Suprapubic skin (tissue), 4 donors: ENCODE data around the gene LRRC7. TPM values are rescaled to one million over a fixed set of nuclear protein-coding genes. Genes with fewer than 3 reads are reported as not detected.

Experiments
- DNase-seq, 2 donors: peaks; one replicate each; pipeline ENCODE4 v3.0.0-alpha.2; 2019; ENCODE audit warnings: low spot score in 2 of 2
- H3K27ac ChIP-seq: fragments of 200-600 bp; sonication (generic); one replicate; pipeline ENCODE4 v1.5.1; 2019
- H3K27me3 ChIP-seq: fragments of 200-600 bp; sonication (generic); one replicate; pipeline ENCODE4 v1.5.1; 2019
- H3K36me3 ChIP-seq: fragments of 200-600 bp; sonication (generic); one replicate; pipeline ENCODE4 v1.5.1; 2019
- H3K4me1 ChIP-seq: fragments of 200-600 bp; sonication (generic); one replicate; pipeline ENCODE4 v1.5.1; 2019
- H3K4me3 ChIP-seq: fragments of 200-600 bp; sonication (generic); one replicate; pipeline ENCODE4 v1.5.1; 2019; ENCODE audit warnings: mild to moderate bottlenecking
- H3K9me3 ChIP-seq: fragments of 200-600 bp; sonication (generic); one replicate; pipeline ENCODE4 v1.5.1; 2019
- CTCF ChIP-seq, 2 donors: fragments of 200-600 bp in 1 of 2; fragments of 450-650 bp in 1 of 2; sonication (generic) in 1 of 2; IDR thresholded peaks; one replicate each; pipeline ENCODE4 v1.5.1; 2016 to 2019; ENCODE audit warnings: antibody characterized with exemption in 2 of 2, mild to moderate bottlenecking in 1 of 2, moderate library complexity in 1 of 2
- EP300 ChIP-seq: sonication (generic); formaldehyde crosslinking; IDR thresholded peaks from one replicate; pipeline ENCODE4 v1.6.1; 2017; ENCODE audit warnings: antibody characterized with exemption
- POLR2A ChIP-seq, 2 donors: fragments of 450-650 bp; IDR thresholded peaks; one replicate each; pipeline ENCODE4 v1.6.1; 2017; ENCODE audit warnings: antibody characterized with exemption in 2 of 2, mild to moderate bottlenecking in 2 of 2, moderate library complexity in 2 of 2
- POLR2AphosphoS5 ChIP-seq, 3 donors: sonication (generic); formaldehyde crosslinking; IDR thresholded peaks; one replicate each; pipeline ENCODE4 v1.6.1; 2017; ENCODE audit warnings: antibody characterized with exemption in 3 of 3
- WGBS: methylation state at CpG from one replicate; pipeline ENCODE4 v1.1.5; 2018; 5-methylcytosine and 5-hydroxymethylcytosine counted together
- total RNA-seq, 4 donors: library from RNA; depleted of rRNA; stranded (reverse); fragments of >200 nt; gene quantifications; one replicate each; pipeline ENCODE4 v1.1.0, GENCODE V29; 2016

The LRRC7 gene
- total RNA-seq, 4 donors from 2014 or later: 0.24 to 0.98 (median 0.47) TPM

- no peak for DNase-seq
- TF ChIP-seq POLR2A (IDR thresholded peaks at IDR 0.05) (no peak), POLR2AphosphoS5 (IDR thresholded peaks at IDR 0.05) (no peak), CTCF (IDR thresholded peaks at IDR 0.05) (no peak), EP300 (no peak)
- Histone ChIP-seq H3K27me3 (no peaks in the 10 kb centered on the region), H3K27ac (no peak overlapping the region), H3K4me3 (no peak overlapping the region), H3K36me3 (no peaks in the 10 kb centered on the region), H3K9me3 (no peaks in the 10 kb centered on the region), H3K4me1 (no peaks in the 10 kb centered on the region)
- WGBS: 46% methylated on average over 1 of the region's 1 CpG
Measured at GRCh38 chr1:69661686-69662085, 94.0 kb downstream of the LRRC7 start.

- TF ChIP-seq POLR2AphosphoS5 (IDR thresholded peaks at IDR 0.05) (no peak), CTCF (IDR thresholded peaks at IDR 0.05) (no peak), POLR2A (IDR thresholded peaks at IDR 0.05) (no peak), EP300 (no peak)
- H3K4me1 ChIP-seq: no peaks in the 10 kb centered on the region
- no peak for DNase-seq
- no peak overlapping the region for H3K27ac ChIP-seq
- 63% methylated on average over 2 of the region's 2 CpGs for WGBS
- H3K36me3 ChIP-seq: no peaks in the 10 kb centered on the region
- no peak overlapping the region for H3K4me3 ChIP-seq
- no peaks in the 10 kb centered on the region for H3K9me3 ChIP-seq
- no peaks in the 10 kb centered on the region for H3K27me3 ChIP-seq
Measured at GRCh38 chr1:69662321-69662720, 94.6 kb downstream of the LRRC7 start.

- Histone ChIP-seq H3K27me3 (no peaks in the 10 kb centered on the region), H3K36me3 (no peaks in the 10 kb centered on the region), H3K9me3 (no peaks in the 10 kb centered on the region), H3K27ac (no peak overlapping the region), H3K4me1 (no peaks in the 10 kb centered on the region), H3K4me3 (no peak overlapping the region)
- 84% methylated on average over 7 of the region's 7 CpGs for WGBS
- TF ChIP-seq POLR2A (IDR thresholded peaks at IDR 0.05) (no peak), EP300 (no peak), POLR2AphosphoS5 (IDR thresholded peaks at IDR 0.05) (no peak), CTCF (IDR thresholded peaks at IDR 0.05) (no peak)
- DNase-seq: no peak
Measured at GRCh38 chr1:69671363-69672010, 103.8 kb downstream of the LRRC7 start.

GRCh38 chr1:69673321-69673720 lies 105.6 kb downstream of the LRRC7 start:
- no peak overlapping the region for H3K4me3 ChIP-seq
- no peaks in the 10 kb centered on the region for H3K36me3 ChIP-seq
- H3K9me3 ChIP-seq: no peaks in the 10 kb centered on the region
- H3K27ac ChIP-seq: no peak overlapping the region
- no peaks in the 10 kb centered on the region for H3K4me1 ChIP-seq
- no peak for DNase-seq
- H3K27me3 ChIP-seq: no peaks in the 10 kb centered on the region
- 48% methylated on average over 1 of the region's 1 CpG for WGBS
- TF ChIP-seq CTCF (IDR thresholded peaks at IDR 0.05) (no peak), POLR2A (IDR thresholded peaks at IDR 0.05) (no peak), EP300 (no peak), POLR2AphosphoS5 (IDR thresholded peaks at IDR 0.05) (no peak)

- no peak overlapping the region for H3K4me3 ChIP-seq
- 91% methylated on average over 2 of the region's 2 CpGs for WGBS
- H3K27ac ChIP-seq: no peak overlapping the region
- H3K36me3 ChIP-seq: no peaks in the 10 kb centered on the region
- H3K4me1 ChIP-seq: no peaks in the 10 kb centered on the region
- DNase-seq: no peak
- no peaks in the 10 kb centered on the region for H3K9me3 ChIP-seq
- no peak for TF ChIP-seq EP300
- no peak for TF ChIP-seq CTCF (IDR thresholded peaks at IDR 0.05)
- TF ChIP-seq POLR2AphosphoS5 (IDR thresholded peaks at IDR 0.05): no peak
- TF ChIP-seq POLR2A (IDR thresholded peaks at IDR 0.05): no peak
- no peaks in the 10 kb centered on the region for H3K27me3 ChIP-seq
Measured at GRCh38 chr1:69679965-69680364, 112.2 kb downstream of the LRRC7 start.
